OCI-M1 (cell line): Measurements from ENCODE around the gene NOL4L.

Experiments
- DNase-seq: peaks from one replicate; lab custom pipeline; 2025; lab: John Stamatoyannopoulos, UW

The NOL4L gene

GRCh38 chr20:32523613-32524213, 61.4 kb downstream of the NOL4L start:
- DNase-seq, result no peak

DNA sequence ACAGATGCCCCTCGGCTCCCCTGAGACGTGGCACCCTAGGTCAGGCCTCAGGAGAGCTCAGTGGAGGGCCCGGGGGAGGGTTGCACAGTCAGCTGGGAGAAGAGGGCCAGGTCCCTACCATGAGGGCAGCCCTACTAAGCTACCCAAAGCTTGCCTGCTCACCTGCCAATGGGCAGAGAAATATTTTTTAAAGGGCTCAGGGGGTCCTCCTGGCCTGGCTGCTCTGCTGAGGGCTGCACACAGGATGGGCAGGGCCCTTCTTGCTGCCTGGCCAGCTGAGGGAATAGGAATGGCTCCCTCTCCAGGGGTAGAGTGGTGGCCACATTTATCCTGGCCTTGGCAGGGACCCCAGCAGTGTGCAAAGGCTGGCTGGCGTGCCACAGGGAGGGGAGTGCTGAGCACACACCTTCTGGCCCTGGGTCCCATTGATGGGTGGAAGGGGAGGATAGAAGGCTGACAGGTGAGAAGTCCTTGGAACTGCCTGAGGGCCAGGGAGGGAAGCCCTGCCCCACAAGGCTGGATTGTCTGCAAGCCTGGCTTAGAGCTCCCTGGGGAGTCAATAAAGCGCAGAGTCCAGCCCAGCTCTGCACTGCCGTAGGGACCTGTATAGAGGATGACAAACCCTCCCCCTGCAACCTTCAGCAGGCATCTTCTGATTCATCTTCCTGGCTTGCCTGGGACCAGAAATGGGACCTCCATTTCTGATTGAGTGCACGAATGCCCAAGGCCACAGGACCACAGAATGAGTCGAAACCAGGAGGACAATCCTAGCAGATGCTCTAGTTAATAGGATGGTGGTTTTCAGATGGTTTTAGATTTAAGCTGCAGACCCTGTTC, 62.1 kb downstream of the NOL4L start:
- no peak for DNase-seq

GRCh38 chr20:32522526-32522775, 62.7 kb downstream of the NOL4L start:
- DNase-seq, result no peak

DNA sequence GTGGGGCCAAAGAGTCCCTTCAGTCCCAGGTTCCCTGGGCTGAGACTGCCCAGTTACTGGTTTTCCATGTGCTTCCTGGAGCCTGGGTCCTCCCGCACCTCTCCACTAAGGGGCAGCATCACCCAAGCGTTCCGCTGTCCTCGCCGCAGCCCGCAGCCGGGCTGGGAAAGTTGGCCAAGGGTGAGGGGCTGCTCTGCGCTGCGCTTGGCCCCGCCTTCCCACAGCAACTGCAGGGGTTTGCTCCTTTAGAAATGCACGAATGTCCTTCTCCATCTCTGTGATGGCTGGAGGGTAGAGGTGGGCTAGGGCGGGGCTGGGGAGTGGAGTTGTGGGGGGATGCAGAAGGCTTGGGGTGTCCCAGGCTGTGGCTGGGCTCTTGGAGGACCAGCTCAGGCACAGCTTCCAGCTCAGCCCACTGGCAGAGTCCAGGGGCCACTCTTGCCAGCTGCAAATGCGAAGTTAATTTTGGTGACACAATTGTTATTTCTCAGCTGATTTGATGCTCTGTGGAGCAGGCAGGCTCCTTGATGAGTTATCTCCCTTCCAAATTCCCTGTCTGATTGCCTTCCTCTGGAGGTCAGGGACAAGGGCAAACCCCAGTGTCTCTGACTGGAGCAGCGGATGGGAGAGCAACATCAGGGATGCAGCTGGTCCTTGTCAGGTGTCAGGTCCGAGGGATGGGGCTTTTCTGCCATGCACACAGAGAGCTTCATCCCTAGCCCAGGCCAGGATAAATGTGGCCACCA, 63.2 kb downstream of the NOL4L start:
- peak; percentile 43 for DNase-seq

DNA sequence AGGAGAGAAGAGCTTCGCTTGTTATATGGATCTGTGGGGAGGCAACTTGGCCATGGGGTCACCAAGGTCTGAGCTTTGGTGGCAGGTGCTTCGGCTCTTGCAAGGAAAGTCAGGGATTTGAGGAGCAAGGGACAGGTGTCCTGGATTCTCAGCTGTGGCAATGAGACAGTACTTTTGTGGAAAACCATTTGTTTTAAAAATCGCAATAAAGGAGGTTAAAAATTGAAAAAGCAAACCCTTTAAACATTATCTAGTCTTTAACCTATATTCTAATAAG, 64.3 kb downstream of the NOL4L start:
- DNase-seq, result no peak

DNA sequence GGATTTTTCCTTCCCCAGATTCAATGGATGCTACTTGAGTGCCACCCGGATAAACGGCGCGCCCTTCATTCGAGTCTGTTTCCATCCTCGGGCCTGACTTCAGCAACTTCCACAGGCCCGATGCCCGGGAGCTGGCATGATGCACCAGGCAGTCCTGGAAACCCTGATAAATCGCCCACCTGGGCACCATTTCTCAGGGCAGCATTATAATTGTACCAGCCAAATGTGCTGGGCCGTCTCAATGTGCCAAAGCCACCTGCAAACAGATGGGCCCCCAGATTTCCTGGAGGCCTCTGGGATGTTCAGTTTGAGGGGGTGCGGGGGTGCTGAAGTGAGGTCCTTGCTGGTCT, 65.8 kb downstream of the NOL4L start:
- no peak for DNase-seq

GRCh38 chr20:32518593-32519380, 66.3 kb downstream of the NOL4L start:
- DNase-seq, result no peak

DNA sequence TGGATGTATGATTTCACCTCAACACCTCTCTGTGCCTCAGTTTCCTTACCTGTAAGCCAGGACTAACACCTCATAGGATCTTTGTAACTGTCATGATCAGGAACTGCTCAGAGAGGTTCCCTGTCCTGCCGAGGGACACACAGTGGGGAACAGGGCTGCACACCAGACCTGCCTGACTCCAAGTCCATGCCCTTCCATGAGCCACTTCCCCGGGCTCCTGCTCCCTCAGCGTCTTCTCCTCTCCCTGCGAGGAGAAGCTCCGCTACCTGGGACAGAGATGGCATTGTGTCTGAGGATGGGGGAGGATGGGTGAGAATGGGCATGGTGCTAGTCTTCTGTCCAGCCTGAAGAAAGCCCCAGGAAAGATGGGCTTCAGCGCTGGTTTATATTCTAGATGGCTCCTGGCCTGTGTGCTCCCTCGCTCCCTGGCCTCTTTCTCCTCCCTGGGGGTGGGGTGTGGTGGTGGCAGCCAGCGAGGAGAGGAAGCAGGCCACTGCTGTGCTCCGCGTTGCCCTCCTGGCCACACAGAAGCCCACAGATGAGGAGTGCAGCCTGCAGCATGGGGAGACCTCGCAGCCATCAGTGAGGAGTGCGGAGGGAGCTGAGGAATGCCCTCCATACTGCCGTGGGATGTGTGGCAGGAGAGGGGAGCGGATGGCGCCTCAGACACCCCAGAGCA, 67.1 kb downstream of the NOL4L start:
- no peak for DNase-seq

- no peak for DNase-seq
Measured at GRCh38 chr20:32517518-32517873, 67.6 kb downstream of the NOL4L start.

DNA sequence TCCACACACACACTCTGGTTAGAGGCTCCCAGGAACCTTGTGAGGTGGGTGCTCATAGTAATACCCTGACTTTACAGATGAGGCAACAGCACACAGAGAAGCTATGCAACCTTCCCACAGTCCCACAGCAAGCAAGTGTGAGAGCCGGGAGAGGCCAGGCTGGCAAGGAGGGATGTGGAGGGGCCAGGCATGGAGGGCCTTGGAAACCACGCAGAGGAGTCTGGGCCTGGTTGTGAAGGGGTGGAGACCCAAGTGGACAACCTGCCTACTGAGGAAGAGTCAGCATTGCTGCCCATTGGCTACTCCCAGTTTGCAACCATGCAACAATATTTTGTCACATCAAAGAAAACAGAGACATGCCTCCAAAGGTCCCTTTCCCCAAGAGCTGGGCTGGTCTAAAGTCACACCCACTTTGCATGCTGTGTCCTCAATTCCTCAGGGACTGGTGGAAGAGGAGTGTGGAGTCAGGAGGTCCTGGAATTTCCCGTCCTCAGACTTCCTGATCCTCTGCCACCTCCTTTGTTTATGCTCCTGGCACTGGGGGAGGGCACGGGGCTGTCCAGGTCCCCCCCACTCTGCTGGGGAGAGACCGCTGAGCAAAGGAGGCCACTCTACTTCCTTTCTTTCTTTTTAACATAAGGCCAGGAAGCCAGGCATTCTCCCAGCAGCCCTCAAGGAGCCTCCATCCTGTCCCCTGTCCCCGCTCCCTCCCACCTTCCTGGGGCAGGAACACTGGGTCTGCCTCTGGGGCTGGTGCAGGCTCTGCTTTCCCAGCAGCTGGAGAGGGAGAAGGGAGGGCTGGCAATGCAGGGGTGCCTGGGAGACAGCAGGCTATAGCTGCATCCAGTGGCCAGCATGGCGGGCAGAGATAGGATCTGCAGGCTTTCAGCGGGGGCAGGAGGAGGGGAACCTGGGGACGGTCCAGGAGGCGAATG, 68.3 kb downstream of the NOL4L start:
- no peak for DNase-seq

DNA sequence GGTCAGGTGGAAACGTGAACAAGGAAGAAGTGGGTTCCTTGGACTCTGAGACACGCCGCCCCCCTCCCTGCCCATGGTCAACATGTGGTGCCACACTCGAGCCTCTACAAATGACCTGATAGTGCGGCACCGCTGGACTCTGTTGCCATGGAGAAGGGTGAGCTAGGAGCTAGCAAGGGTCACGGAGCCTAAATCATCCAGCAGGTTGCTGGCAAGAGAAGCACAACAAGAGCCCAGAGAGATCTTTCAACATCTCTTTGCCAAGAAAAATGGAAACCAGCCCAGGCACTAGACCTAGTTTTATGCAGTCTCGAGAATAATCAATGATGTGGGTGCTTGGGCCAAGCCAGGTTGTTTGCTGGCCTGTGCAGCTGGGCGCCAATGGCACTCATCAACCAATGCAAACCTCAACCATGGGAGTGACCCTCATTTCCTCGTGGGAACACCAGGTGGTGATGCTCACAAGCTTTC, 69.5 kb downstream of the NOL4L start:
- no peak for DNase-seq

DNA sequence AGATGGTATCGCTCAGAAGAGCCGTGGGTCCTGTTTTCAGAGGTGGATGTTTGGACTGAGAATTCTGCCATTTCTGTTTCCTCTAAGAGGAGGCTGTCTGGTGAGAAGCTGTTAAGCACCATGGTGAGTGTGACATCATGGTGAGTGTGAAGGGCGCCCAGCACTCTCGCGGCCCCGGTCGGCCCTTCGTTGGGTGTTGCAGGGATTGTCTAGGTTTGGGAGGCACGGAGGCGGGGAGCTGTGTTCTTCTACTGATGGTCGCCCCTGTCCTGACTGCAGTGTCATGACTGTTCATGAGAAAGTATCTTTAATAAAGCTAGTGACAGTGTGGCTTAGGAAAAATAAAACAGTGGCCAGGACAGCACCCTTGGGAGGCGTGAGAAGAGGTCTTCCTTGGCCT, 70.4 kb downstream of the NOL4L start:
- no peak for DNase-seq

GRCh38 chr20:32513031-32513866, 71.9 kb downstream of the NOL4L start:
- DNase-seq, result no peak

GRCh38 chr20:32512047-32512385, 73.1 kb downstream of the NOL4L start:
- no peak for DNase-seq

- DNase-seq, result no peak
Measured at GRCh38 chr20:32511358-32512046, 73.6 kb downstream of the NOL4L start.

DNA sequence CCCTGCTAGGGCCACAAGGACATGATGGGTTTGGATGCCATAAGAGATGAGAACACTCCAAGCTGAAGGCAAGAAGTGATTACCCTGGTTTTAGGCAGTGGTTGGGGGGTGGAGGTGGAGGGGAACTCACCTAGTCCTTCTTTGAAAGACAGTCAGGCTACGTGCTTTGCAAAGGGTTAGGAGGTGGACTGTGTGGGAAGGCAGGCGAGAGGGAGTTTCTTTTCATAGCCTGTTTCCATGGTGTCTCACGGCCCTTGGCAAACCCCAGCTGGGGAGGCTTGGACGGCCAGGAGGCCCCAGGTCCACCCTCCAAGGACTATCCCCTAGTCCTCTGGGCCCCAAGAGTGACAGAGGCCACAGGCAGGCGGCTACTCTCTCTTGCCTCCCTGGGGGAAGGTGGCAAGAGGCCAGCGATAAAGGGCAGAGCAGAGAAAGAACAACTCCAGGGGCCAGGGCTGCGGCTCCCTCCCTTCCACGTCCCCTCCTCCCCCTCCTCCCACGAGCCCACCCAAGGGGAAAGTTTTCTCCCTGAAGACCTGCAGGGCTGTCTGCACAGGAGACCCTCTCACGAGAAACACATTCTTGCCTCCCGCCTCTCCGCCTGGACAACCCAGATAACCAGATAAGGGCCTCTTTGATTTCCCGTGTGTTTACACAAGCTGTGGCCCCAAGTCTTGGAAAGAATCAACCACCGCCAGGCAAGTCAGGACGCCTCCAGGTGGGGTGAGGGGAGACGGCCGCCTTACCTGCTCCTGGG, 74.4 kb downstream of the NOL4L start:
- DNase-seq, result no peak

DNA sequence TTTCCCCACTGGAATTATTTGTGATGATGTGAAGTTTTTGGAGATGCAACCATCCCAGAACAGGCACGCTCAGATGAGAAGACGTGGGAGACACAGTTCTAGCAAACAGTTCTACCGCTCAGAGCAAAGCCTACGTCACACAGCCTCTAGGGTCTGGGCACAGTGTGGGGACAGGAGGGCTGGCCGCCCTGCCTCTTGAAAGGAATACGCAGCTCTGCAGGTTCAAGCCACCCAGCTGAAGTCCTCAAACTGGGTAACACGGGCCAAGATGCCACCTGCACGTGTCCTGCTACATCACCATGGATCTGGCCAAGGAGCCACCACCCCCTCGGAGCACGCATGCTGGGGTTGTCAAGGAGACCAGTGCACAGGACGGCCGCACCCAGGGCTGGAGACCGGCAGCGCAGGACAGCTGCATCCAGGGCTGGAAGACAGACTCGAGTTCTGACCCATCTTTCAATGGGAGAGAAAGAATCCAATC, 75.0 kb downstream of the NOL4L start:
- DNase-seq, result no peak

DNA sequence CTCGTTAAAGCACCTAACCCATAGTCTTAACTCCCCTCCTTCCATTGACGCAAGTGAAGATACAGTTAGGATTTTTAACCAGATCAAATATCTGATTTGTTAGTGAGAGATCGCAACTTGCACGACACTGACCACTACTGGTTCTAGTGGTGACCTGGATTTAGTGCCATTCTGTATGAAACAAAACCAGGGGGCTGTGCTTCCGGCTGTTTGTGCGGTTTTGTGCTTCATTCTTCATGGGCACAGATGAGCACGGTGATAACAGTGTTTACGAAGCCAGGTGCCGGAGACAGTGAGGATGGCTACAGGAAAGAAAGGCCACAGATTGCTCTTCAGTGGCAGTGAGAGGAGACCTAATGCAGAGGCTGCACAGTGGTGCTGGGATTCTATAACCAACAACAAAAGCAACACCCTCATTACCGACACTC, 75.5 kb downstream of the NOL4L start:
- DNase-seq, result no peak

DNA sequence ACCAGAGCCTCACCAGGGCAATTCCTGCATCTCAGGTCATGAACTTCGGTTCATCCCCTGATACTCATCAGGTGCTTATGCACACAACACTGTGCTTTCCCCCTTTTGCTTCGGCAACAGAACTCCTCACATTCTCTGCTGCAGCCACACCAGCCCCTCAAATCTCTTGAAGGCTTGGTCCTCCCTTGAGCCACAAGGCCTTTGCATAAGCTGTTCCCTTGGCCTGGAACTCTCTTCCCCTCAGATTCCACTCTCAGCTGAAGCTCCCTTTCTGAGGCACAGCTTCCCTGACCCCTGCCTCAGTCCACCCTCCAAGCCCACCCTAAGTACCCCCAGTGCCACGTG, 76.4 kb downstream of the NOL4L start:
- DNase-seq, result no peak
